SIG-M5 treated with dmso at 0.1 percent for 504 hours (cell line): ENCODE measurements around the gene LRRC4.

Experiments used
- DNase-seq: peaks from one replicate; lab custom pipeline; 2025; ENCODE audit not compliant: unreplicated experiment; lab: John Stamatoyannopoulos, UW

The LRRC4 gene

DNA sequence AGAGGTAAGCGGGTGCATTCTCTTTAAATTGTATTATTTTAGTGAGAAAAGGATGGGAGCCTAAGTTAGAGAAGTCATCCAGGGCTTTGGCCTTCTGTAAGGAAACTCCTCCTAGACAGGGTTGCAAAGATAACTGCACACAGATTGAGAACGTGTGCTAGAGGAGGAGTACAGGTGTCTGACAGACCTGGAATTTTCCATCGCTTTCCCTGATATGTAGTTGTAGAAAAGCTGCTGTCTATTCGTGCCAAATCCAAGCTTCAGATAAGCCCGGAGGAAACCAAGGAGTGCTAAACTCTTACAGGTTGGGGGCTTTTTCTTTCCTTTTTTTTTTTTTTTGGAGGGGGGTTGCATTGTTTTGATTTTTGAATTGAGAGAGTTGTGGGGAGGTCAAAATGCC lies 23.1 kb downstream of the LRRC4 start:
- DNase-seq, result no peak

DNA sequence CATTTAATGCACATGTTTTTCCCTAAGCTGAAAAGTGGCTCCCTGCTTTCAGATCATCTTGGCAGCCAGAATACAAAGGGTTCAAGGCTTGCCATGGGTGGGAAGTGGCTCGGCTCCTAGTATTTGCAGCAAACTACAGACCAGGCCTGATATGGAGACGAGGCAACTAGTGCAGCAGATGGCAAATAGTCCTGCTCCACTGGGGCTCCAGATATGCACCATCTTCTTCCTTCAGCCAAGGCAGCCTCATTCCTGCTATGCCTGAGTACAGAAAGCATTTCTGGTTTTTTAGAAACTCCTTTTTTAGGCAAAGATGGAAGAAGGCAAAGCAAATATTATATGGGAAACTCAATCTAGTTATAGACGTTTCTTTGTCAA lies 23.9 kb downstream of the LRRC4 start:
- DNase-seq, result no peak

- DNase-seq, result no peak
Measured at GRCh38 chr7:128006550-128007302, 24.5 kb downstream of the LRRC4 start.

- no peak for DNase-seq
Measured at GRCh38 chr7:128005759-128006159, 25.5 kb downstream of the LRRC4 start.

DNA sequence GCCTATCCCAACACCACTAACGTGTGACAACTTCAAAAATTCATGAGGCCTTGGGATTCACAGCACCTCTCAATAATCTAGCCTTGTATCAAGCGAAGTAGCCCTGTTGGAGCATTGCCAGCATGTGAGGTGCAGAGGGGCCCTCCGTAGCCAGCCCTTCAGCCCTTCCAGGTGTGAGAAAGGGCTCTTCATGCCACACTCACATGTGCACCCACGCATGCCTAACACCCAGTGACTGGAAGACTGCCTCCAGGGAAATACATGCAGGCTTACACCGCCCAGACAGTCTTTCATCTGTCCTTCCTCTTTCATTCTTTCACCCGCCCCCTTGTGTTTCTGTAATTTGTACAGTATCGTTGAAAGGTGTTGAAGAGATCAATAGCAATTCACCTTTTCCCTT lies 26.1 kb downstream of the LRRC4 start:
- DNase-seq, result no peak

GRCh38 chr7:128004623-128005022 lies 26.6 kb downstream of the LRRC4 start:
- DNase-seq, result no peak

DNA sequence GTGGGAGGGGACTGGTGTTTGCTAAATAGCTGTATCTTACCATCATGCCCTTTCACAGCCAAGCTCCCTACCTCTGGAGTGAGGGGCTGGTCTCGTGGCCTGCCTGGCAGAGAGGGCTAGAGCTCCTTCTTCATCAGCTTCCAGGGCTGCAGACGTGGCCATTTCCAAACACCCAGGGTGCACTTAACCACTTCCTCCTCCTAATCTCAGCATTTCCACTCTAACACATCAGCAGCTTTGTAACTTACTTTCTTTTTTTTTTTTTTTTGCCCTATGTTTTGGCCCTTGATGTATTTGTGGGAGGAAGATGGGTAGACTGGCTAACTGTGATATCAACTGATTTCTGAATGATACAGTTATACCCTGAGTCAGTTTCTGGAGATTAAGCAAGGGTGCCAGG lies 27.4 kb downstream of the LRRC4 start:
- no peak for DNase-seq

DNA sequence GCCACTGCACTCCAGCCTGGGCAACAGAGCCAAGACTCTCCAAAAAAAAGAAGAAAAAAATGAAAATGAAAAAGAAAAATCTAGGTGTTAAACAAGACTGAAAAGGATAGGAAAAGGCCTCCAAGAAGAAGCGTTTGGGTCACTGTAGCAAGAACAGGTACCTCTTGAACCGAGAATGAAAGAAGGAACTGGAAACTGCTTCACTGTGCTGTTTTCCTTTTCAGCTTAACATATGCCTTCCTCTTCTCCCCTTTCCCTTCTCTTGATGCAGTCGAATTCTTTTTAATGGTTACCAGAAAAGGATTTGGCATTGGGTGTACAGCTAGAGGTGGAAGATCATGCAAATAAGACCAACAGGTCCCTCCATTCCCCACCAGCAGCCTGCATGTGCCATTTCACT lies 28.1 kb downstream of the LRRC4 start:
- no peak for DNase-seq

GRCh38 chr7:128000854-128001265 lies 30.4 kb downstream of the LRRC4 start:
- DNase-seq, result no peak

DNA sequence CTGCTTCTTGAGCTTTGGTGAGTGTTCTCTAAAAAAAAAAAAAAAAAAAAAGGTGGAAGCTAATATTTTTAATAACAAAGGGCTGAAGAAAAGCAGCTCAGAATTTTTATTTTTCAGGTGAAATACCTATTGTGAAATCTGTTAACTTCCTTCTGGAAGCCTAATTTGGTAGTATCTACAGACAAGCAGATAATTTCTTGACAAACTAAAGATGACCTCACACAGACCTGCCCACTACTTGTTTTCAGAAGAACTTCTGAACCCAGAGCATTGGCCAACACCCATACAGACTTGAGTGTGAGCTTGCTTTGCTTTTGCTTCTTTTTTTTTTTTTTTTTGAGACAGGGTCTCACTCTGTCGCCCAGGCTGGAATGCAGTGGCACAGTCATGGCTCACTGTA lies 31.2 kb downstream of the LRRC4 start:
- DNase-seq, result no peak

DNA sequence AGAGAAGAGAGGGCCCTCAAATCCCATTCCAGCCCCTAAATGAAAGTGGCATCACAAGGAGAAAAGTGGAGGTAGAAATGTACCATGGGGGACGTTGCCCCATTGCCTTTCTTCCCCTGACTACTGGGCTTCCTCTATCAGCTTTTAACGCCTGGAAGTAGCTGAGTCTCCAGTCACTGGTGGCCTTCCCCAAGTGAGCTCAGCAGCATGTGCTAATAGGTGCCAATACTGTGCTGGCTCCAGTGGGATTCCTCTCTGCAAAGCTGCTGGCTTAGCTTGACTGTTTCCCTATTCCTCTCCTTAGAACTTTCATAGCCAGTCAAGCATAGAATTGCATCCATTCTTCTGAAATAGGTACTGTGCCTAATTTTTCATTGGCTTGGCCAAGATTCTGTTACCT lies 32.6 kb downstream of the LRRC4 start:
- DNase-seq, result no peak

DNA sequence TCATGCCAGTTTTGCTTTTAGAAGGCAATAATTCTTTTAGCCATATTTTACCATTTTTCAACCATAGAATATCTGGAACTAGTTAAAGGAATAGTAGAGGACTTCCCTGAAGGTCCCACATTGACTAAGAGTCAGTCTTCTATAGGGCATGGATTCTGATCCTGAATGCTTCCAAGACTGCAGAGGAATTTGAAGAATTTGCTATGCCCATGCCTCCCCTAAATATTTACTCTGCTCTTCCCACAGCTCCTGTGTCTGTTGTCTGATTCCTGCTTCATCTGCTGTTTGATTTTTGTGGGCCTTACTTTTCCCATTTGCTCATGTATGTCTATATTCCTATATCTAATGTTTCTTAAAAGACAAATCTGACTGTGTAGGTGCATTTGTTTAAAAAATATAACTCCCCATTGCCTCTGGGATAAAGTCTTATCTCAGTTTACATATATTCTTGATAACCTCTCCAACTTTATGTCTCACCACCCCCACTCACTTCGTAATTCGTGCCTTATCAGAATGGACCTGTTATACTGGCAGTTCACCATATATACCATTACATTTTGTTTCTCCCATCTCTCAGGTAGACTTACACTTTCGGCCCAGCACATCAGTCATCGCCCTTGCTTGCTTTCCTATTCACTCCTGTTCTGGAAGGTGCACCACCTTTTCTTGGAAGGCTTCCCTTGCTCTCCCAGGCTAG lies 33.9 kb downstream of the LRRC4 start:
- no peak for DNase-seq

DNA sequence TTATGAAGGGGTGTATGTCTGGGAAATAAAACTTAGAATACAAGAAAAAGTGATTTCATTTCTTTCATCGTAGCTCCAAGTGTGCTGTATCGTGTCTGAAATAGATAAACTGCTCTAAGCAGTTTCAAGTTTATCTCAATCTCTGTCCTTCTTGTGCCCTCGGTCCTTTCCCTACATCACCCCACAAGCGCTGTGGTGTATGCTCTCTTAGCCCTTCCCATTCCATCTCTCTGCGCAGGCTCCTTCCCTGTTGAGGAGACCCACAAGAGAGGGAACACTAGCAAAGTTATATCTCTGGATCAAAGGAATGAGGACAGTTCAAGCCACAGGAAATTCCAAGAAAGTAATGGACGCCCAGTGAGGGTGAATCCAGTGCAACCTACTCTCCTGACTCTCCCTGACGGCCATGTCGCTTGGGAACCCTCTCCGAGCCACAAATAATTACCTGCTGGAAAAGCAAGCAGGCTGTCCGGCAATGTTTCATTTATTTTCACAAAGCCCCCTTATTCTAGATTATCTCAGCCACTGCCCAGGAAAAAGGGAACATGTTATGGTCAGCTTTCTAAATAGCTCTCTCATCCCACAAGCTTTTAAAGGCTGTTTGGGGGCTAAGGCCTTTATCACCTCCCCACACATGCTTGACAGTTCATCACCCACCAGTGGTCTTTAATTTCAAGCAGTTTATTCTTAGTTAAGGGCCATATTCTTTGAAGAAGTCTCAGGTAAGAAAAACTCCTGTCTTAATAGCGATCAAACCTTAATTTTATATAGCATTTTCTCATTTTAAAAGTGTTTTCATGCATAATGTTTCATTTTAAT lies 34.8 kb downstream of the LRRC4 start:
- no peak for DNase-seq

GRCh38 chr7:127995881-127996215 lies 35.4 kb downstream of the LRRC4 start:
- DNase-seq, result no peak

- DNase-seq, result no peak
Measured at GRCh38 chr7:127995156-127995880, 35.9 kb downstream of the LRRC4 start.

GRCh38 chr7:127993987-127994386 lies 37.2 kb downstream of the LRRC4 start:
- DNase-seq, result no peak

- DNase-seq, result no peak
Measured at GRCh38 chr7:127993317-127993716, 37.9 kb downstream of the LRRC4 start.

DNA sequence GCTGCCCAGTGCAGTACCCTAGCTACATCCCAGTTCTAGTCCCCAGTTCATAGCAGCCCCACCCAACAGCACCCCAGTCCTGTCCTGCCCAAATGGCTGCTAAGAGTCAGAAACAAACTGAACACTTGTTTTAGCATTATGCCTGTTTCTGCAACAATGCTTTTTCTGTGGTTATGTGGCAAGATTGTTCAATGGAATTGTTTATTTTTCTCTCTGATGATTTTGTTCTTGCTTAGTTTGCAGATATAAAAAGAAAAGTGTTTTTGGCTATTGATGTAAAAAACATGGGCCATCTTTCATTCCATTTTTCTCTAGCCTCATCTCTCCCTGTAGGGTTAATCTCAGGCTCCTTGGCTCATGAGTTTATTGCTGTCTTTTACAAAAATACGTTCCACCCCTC lies 42.5 kb downstream of the LRRC4 start:
- no peak for DNase-seq

GRCh38 chr7:127986581-127987521 lies 44.4 kb downstream of the LRRC4 start:
- DNase-seq, result no peak

GRCh38 chr7:127983804-127984332 lies 47.4 kb downstream of the LRRC4 start:
- DNase-seq, result no peak
